SK-N-MC (cell line): ENCODE measurements around the gene SMAD3.

Source experiments
- DNase-seq: peaks from one replicate; pipeline ENCODE4 v3.0.0-alpha.2; 2011; ENCODE audit warnings: low read depth, low spot score
- H3K27ac ChIP-seq: fragments of 200-600 bp; sonication (generic); 2 replicates; pipeline ENCODE4 v1.5.1; 2016; ENCODE audit warnings: mixed run types
- H3K36me3 ChIP-seq: fragments of 200-600 bp; sonication (generic); 2 replicates; pipeline ENCODE4 v1.6.1; 2017; ENCODE audit warnings: antibody characterized with exemption, low read length, mixed read lengths; ENCODE audit not compliant: insufficient read depth
- H3K4me3 ChIP-seq: fragments of 200-600 bp; sonication (generic); 2 replicates; pipeline ENCODE4 v1.5.1; 2016
- H3K9ac ChIP-seq: fragments of 200-600 bp; sonication (generic); 2 replicates; pipeline ENCODE4 v1.8.0; 2017; ENCODE audit warnings: mixed run types, mixed read lengths; ENCODE audit not compliant: insufficient read length
- H3K9me3 ChIP-seq: fragments of 200-600 bp; sonication (generic); 2 replicates; pipeline ENCODE4 v1.6.1; 2017; ENCODE audit warnings: low read depth, mild to moderate bottlenecking, antibody characterized with exemption, low read length, moderate library complexity, mixed read lengths
- EZH2 ChIP-seq: fragments of 200-600 bp; sonication (generic); IDR thresholded peaks from one replicate; pipeline ENCODE4 v1.6.1; 2017; ENCODE audit warnings: antibody characterized with exemption
- FOXP2 ChIP-seq: optimal IDR thresholded peaks from 2 replicates; pipeline ENCODE3; 2011; ENCODE audit warnings: mild to moderate bottlenecking, moderate library complexity; ENCODE audit not compliant: insufficient read depth; ENCODE audit errors: extremely low read length, control extremely low read depth
- POLR2AphosphoS5 ChIP-seq: IDR thresholded peaks from 2 replicates; pipeline ENCODE4 v1.6.1; 2012; ENCODE audit warnings: mild to moderate bottlenecking, low read depth, low read length, borderline replicate concordance

The SMAD3 gene

DNA sequence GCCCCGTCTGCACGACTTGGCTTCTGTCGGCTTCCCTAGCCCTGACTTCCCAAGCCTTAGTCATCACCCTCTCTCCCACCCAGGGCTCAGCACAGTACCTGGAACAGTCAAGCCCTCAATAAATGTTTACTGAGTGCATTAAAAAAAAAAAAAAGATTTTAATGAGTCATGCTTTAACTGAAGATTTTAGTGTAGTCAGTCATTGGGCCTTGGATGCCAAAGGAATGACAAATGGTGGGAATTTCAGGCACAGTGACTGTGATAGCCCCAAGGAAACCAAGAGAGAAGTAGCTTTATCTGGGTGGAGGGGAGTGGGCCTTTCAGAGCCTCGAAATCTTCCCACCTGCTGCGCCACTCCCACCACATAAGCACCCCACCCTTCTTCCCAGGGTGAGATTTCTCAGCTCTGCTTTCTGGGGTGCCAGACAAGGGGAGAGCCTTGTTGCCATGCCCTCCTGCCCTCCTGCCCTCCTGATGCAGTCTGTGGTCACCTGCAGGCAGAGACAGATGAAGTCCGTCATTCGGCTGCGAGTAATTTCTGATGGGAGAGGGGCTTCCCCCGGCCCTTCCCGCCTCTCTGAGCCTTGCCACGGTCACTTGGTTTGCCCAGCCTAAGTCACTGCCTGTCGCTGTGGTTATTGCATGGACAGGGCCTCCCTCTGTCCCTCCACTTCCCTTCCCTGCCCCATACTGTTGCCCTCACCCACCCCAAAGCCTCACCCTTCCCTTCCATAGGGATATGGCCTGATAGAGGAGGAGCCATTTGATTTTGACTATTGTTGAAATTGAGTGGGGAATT is 41.8 kb downstream of the SMAD3 start:
- H3K4me3 ChIP-seq = no peak overlapping the region
- H3K9ac ChIP-seq = no peak overlapping the region
- H3K9me3 ChIP-seq = peaks cover 9% of the 10 kb centered on the region; the same call in 1 of the 2 replicates
- no peaks in the 10 kb centered on the region for H3K36me3 ChIP-seq
- no peak overlapping the region for H3K27ac ChIP-seq
- DNase-seq = no peak
- TF ChIP-seq FOXP2 (no peak), POLR2AphosphoS5 (no peak), EZH2 (no peak)

GRCh38 chr15:67108122-67108961 is 42.9 kb downstream of the SMAD3 start:
- no peak overlapping the region for H3K4me3 ChIP-seq
- no peaks in the 10 kb centered on the region for H3K36me3 ChIP-seq
- H3K9me3 ChIP-seq = peaks cover 9% of the 10 kb centered on the region; the same call in 1 of the 2 replicates
- H3K27ac ChIP-seq = peak overlapping the region; percentile 70
- no peak overlapping the region for H3K9ac ChIP-seq
- TF ChIP-seq FOXP2 (no peak), EZH2 (no peak), POLR2AphosphoS5 (no peak)
- no peak for DNase-seq

GRCh38 chr15:67109141-67110034 is 44.0 kb downstream of the SMAD3 start:
- no peak for TF ChIP-seq FOXP2
- Histone ChIP-seq H3K9ac (no peak overlapping the region), H3K27ac (peak overlapping the region; percentile 70), H3K9me3 (peaks cover 9% of the 10 kb centered on the region; the same call in 1 of the 2 replicates), H3K4me3 (peak overlapping the region; percentile 18; the same call in 1 of the 2 replicates), H3K36me3 (no peaks in the 10 kb centered on the region)
- DNase-seq = no peak

GRCh38 chr15:67110361-67110781 is 45.0 kb downstream of the SMAD3 start:
- Histone ChIP-seq H3K4me3 (no peak overlapping the region), H3K36me3 (no peaks in the 10 kb centered on the region), H3K9ac (no peak overlapping the region), H3K9me3 (peaks cover 9% of the 10 kb centered on the region; the same call in 1 of the 2 replicates), H3K27ac (no peak overlapping the region)
- no peak for TF ChIP-seq FOXP2
- no peak for TF ChIP-seq EZH2
- no peak for TF ChIP-seq POLR2AphosphoS5
- DNase-seq = no peak

DNA sequence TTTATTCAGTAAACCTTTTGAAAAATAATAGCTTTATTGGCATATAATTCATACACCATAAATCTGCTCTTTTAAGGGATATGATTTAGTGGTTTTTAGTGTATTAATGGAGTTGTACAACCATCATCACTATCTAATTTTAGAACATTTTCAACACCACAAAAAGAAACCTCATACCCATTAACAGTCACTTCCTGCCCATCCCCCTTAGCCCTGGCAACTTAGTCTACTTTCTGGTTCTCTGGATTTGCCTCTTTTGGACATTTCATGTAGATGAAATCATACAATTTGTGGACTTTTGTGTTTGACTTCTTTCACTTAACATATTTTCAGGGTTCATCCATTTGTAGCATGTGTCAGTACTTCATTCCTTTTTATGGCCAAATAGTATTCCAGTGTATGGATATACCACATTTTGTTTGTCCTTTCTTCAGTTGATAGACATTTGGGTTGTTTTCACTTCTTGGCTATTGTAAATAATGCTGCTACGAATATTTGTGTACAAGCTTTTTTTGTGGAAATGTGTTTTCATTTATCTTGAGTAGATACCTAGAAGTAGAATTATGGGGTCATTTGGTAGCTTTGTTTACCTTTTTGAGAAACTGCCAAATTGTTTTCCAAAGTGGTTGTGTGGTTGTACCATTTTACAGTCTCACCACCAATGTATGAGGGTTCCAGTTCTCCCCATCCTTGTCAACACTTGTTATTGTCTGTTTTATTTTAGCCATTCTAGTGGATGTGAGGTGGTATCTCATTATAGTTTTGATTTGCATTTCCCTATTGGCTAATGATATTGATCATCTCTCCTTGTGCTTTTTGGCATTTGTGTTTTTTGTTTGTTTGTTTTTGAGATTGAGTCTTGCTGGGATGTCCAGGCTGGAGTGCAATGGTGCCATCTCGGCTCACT is 45.8 kb downstream of the SMAD3 start:
- Histone ChIP-seq H3K9me3 (peaks cover 9% of the 10 kb centered on the region; the same call in 1 of the 2 replicates), H3K36me3 (no peaks in the 10 kb centered on the region), H3K4me3 (no peak overlapping the region), H3K27ac (no peak overlapping the region), H3K9ac (no peak overlapping the region)
- TF ChIP-seq POLR2AphosphoS5 (no peak), EZH2 (no peak), FOXP2 (no peak)
- no peak for DNase-seq

DNA sequence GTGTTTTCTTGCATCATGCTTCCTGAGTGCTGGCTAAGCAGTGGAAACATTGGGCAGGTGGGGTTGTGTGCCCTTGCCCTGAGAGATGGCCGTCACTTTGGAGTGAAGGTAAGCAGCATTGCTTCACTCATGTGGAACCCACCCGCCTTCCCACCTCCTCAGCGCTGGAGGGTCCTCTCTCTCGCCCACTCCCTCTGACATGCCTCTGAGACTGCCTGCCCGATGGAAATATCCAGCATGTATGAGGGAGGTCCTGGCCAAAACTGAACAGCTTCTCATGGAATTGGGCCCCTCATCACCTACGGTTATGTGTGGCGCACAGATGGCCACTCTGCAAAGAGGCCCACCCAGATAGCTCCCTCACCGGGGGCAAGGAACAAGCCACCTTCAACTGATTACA is 48.6 kb downstream of the SMAD3 start:
- no peak for TF ChIP-seq FOXP2
- TF ChIP-seq POLR2AphosphoS5 = no peak
- TF ChIP-seq EZH2 = no peak
- H3K36me3 ChIP-seq = no peaks in the 10 kb centered on the region
- no peak overlapping the region for H3K9ac ChIP-seq
- H3K4me3 ChIP-seq = no peak overlapping the region
- H3K9me3 ChIP-seq = peaks cover 9% of the 10 kb centered on the region; the same call in 1 of the 2 replicates
- no peak for DNase-seq
- H3K27ac ChIP-seq = no peak overlapping the region

DNA sequence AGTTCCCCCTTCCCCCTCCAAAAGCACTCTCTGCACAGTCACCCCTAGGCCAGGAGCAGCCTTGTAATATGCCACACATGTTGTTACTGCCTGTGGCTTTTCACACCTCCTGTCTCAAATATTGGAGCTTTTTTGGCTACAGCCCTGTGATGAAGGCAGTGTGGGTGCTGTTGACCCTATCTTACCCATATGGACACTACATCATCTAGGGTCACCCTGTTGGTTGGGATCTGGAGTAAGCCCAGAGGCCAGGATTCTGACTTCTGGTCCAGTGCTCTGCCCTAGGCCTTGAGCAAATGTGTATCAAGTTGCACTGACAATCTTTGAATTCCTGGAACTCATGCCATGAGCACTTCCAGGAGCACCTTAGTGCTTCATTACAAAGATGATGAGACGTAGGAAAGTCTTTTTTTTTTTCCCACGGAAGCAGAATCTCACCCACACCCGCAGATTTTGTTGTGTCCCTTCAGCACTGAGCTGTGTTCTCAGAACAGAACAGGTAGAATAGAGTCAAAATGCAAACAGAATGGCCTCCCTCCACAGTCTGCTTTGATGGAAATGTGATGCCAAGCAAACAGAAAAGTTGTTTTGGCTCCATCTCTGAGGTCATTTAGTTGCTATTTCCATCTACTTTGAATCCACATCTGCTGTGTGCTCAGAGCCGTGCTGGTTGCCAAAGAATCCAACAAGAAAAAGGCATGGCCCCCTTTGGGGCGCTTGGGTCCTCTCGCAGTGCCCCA is 49.6 kb downstream of the SMAD3 start:
- no peak for DNase-seq

More for the DNA sequence above, 49.6 kb downstream of the SMAD3 start:
- no peak for TF ChIP-seq POLR2AphosphoS5
- Histone ChIP-seq H3K9me3 (peaks cover 9% of the 10 kb centered on the region; the same call in 1 of the 2 replicates), H3K36me3 (no peaks in the 10 kb centered on the region), H3K9ac (no peak overlapping the region), H3K27ac (no peak overlapping the region), H3K4me3 (no peak overlapping the region)
